SK-N-SH treated with all-trans-retinoic acid at 6 μM for 48 hours (cell line): ENCODE measurements around the gene AAK1.

Source experiments
- ATAC-seq: fragments of 200-7000 bp; cut with Tn5 transposase; 3 replicates; pipeline ENCODE4 v1.9.1; 2020; ENCODE audit warnings: mild to moderate bottlenecking, moderate library complexity
- ARNTL ChIP-seq: fragments of 450-650 bp; formaldehyde crosslinking; IDR thresholded peaks from 2 replicates; pipeline ENCODE4 v1.5.0; 2020; ENCODE audit warnings: low read depth, mild to moderate bottlenecking, moderate library complexity, borderline replicate concordance
- CREB5 ChIP-seq: fragments of 250-450 bp; sonication (Bioruptor Pico); IDR thresholded peaks from 2 replicates; pipeline ENCODE4 v1.5.1; 2020; ENCODE audit warnings: low read depth, mild to moderate bottlenecking, moderate library complexity
- CSRNP3 ChIP-seq: fragments of 250-450 bp; sonication (Bioruptor Pico); IDR thresholded peaks from 2 replicates; pipeline ENCODE4 v1.5.1; 2021; ENCODE audit warnings: mild to moderate bottlenecking, moderate library complexity
- ESRRG ChIP-seq: fragments of 250-450 bp; sonication (Bioruptor Pico); IDR thresholded peaks from 2 replicates; pipeline ENCODE4 v1.6.1; 2021; ENCODE audit warnings: mild to moderate bottlenecking
- GLIS3 ChIP-seq: fragments of 250-450 bp; sonication (Bioruptor Pico); IDR thresholded peaks from 2 replicates; pipeline ENCODE4 v1.5.0; 2020; ENCODE audit warnings: mild to moderate bottlenecking, moderate library complexity
- ISL1 ChIP-seq: fragments of 250-450 bp; sonication (Bioruptor Pico); IDR thresholded peaks from 2 replicates; pipeline ENCODE4 v2.1.2; 2022; ENCODE audit warnings: mild to moderate bottlenecking, moderate library complexity
- OSR1 ChIP-seq: fragments of 250-450 bp; sonication (Bioruptor Pico); IDR thresholded peaks from 2 replicates; pipeline ENCODE4 v1.8.0; 2022; ENCODE audit warnings: moderate library complexity, mild to moderate bottlenecking, inconsistent platforms
- PATZ1 ChIP-seq: fragments of 250-450 bp; sonication (Bioruptor Pico); IDR thresholded peaks from 2 replicates; pipeline ENCODE4 v1.8.0; 2020; ENCODE audit warnings: mild to moderate bottlenecking, moderate library complexity, borderline replicate concordance
- POU6F1 ChIP-seq: fragments of 250-450 bp; sonication (Bioruptor Pico); IDR thresholded peaks from 2 replicates; pipeline ENCODE4 v1.8.0; 2021; ENCODE audit warnings: low read depth, mild to moderate bottlenecking, moderate library complexity, borderline replicate concordance
- RARB ChIP-seq: fragments of 250-450 bp; sonication (Bioruptor Pico); IDR thresholded peaks from 2 replicates; pipeline ENCODE4 v1.8.0; 2021; ENCODE audit warnings: mild to moderate bottlenecking, moderate library complexity
- SNAI2 ChIP-seq: fragments of 250-450 bp; sonication (Bioruptor Pico); IDR thresholded peaks from 2 replicates; pipeline ENCODE4 v1.5.0; 2020; ENCODE audit warnings: mild to moderate bottlenecking, moderate library complexity
- TCF4 ChIP-seq: fragments of 250-450 bp; sonication (Bioruptor Pico); IDR thresholded peaks from 2 replicates; pipeline ENCODE4 v1.8.0; 2021; ENCODE audit warnings: mild to moderate bottlenecking, moderate library complexity, borderline replicate concordance
- TOX ChIP-seq: fragments of 250-450 bp; sonication (Bioruptor Pico); IDR thresholded peaks from 2 replicates; pipeline ENCODE4 v1.8.0; 2021; ENCODE audit warnings: mild to moderate bottlenecking, moderate library complexity, borderline replicate concordance
- TSHZ2 ChIP-seq: fragments of 250-450 bp; sonication (Bioruptor Pico); IDR thresholded peaks from 2 replicates; pipeline ENCODE4 v1.5.0; 2020; ENCODE audit warnings: mild to moderate bottlenecking, moderate library complexity
- ZC3H10 ChIP-seq: fragments of 250-450 bp; sonication (Bioruptor Pico); IDR thresholded peaks from 2 replicates; pipeline ENCODE4 v1.5.1; 2021; ENCODE audit warnings: mild to moderate bottlenecking, moderate library complexity
- ZFP3 ChIP-seq: fragments of 250-450 bp; sonication (Bioruptor Pico); IDR thresholded peaks from 2 replicates; pipeline ENCODE4 v1.5.0; 2020; ENCODE audit warnings: mild to moderate bottlenecking, moderate library complexity
- ZNF70 ChIP-seq: fragments of 450-650 bp; formaldehyde crosslinking; IDR thresholded peaks from 2 replicates; pipeline ENCODE4 v1.5.0; 2020; ENCODE audit warnings: mild to moderate bottlenecking, moderate library complexity
- ZNF8 ChIP-seq: fragments of 450-650 bp; formaldehyde crosslinking; IDR thresholded peaks from 2 replicates; pipeline ENCODE4 v1.5.0; 2020; ENCODE audit warnings: mild to moderate bottlenecking, moderate library complexity

The AAK1 gene

GRCh38 chr2:69641887-69642708 lies 1.4 kb downstream of the AAK1 start:
- TF ChIP-seq TSHZ2 (CRISPR knock-in tag) (no peak), SNAI2 (CRISPR knock-in tag) (no peak), ZNF8 (no peak), ESRRG (CRISPR knock-in tag) (0 out of 2 replicates have a peak, but pooled peaks have one; percentile 28), CREB5 (CRISPR knock-in tag) (no peak), TCF4 (no peak)
- ATAC-seq, result no peak

- no peak for TF ChIP-seq ZFP3 (CRISPR knock-in tag)
- TF ChIP-seq ZC3H10, result no peak
- no peak for TF ChIP-seq TSHZ2 (CRISPR knock-in tag)
- TF ChIP-seq GLIS3 (CRISPR knock-in tag), result no peak
- no peak for TF ChIP-seq CSRNP3 (CRISPR knock-in tag)
- no peak for TF ChIP-seq PATZ1 (CRISPR knock-in tag)
- no peak for TF ChIP-seq TOX
- TF ChIP-seq TCF4, result no peak
- no peak for TF ChIP-seq ARNTL (CRISPR knock-in tag)
- no peak for TF ChIP-seq ZNF70 (CRISPR knock-in tag)
- no peak for TF ChIP-seq POU6F1 (CRISPR knock-in tag)
- no peak for TF ChIP-seq OSR1
- TF ChIP-seq CREB5 (CRISPR knock-in tag), result no peak
- TF ChIP-seq ZNF8, result no peak
- no peak for TF ChIP-seq RARB (CRISPR knock-in tag)
- TF ChIP-seq ISL1 (CRISPR knock-in tag), result no peak
- ATAC-seq, result no peak
Measured at GRCh38 chr2:69641471-69641870, 2.1 kb downstream of the AAK1 start.
